NB4 (cell line): ENCODE measurements around the gene CUL3.

Source experiments
- CTCF ChIP-seq: IDR thresholded peaks from one replicate; pipeline ENCODE4 v1.5.1; 2012; ENCODE audit warnings: low read depth, low read length
- MAX ChIP-seq: IDR thresholded peaks from 2 replicates; pipeline ENCODE4 v1.6.1; 2011; ENCODE audit warnings: low read depth, low read length
- POLR2A ChIP-seq: IDR thresholded peaks from 2 replicates; pipeline ENCODE4 v1.6.1; 2011; ENCODE audit warnings: mild to moderate bottlenecking; ENCODE audit not compliant: insufficient read length; ENCODE audit errors: extremely low read depth

- TF ChIP-seq MAX: no peak
- no peak for TF ChIP-seq CTCF
- no peak for TF ChIP-seq POLR2A
These were observed 1.0 kb upstream of the CUL3 start for GRCh38 chr2:224586127-224586695.
